Activated CD4-positive, alpha-beta T cell treated with anti-CD3 and anti-CD28 coated beads, Interleukin-2, amount 50 U/mL, for 16 hours (primary cell): ENCODE results near the gene NEURL1B.
A peak's percentile ranks its signal among the peaks of the same experiment; 100 is the strongest.

Experiments used
- DNase-seq: peaks from one replicate; pipeline ENCODE4 v3.0.0-alpha.2; 2020

NEURL1B gene

GRCh38 chr5:172683264-172683644, 42.2 kb downstream of the NEURL1B start:
- DNase-seq, result no peak

- peak; percentile 18 for DNase-seq
These were observed 42.8 kb downstream of the NEURL1B start for GRCh38 chr5:172683645-172684471.

GRCh38 chr5:172685091-172685490, 44.0 kb downstream of the NEURL1B start:
- DNase-seq, result no peak

- DNase-seq, result no peak
These were observed 45.0 kb downstream of the NEURL1B start for GRCh38 chr5:172686111-172686510.

- no peak for DNase-seq
These were observed 45.7 kb downstream of the NEURL1B start for GRCh38 chr5:172686539-172687390.

GRCh38 chr5:172687940-172688339, 46.9 kb downstream of the NEURL1B start:
- DNase-seq, result no peak

- DNase-seq, result peak; percentile 23
These were observed 47.5 kb downstream of the NEURL1B start for GRCh38 chr5:172688349-172689217.

- DNase-seq, result no peak
These were observed 48.1 kb downstream of the NEURL1B start for GRCh38 chr5:172689218-172689572.

- DNase-seq, result no peak
These were observed 48.7 kb downstream of the NEURL1B start for GRCh38 chr5:172689801-172690200.

- DNase-seq, result peak; percentile 78
These were observed 49.4 kb downstream of the NEURL1B start for GRCh38 chr5:172690258-172691075.

GRCh38 chr5:172691886-172692285, 50.8 kb downstream of the NEURL1B start:
- DNase-seq, result no peak

- DNase-seq, result no peak
These were observed 51.4 kb downstream of the NEURL1B start for GRCh38 chr5:172692451-172692850.

- no peak for DNase-seq
These were observed 51.9 kb downstream of the NEURL1B start for GRCh38 chr5:172692981-172693380.

GRCh38 chr5:172694061-172694460, 53.0 kb downstream of the NEURL1B start:
- DNase-seq, result no peak

- DNase-seq, result no peak
These were observed 53.5 kb downstream of the NEURL1B start for GRCh38 chr5:172694541-172694940.

- DNase-seq, result no peak
These were observed 54.4 kb downstream of the NEURL1B start for GRCh38 chr5:172695232-172696054.

- DNase-seq, result no peak
These were observed 55.2 kb downstream of the NEURL1B start for GRCh38 chr5:172696171-172696849.

GRCh38 chr5:172697123-172698121, 56.4 kb downstream of the NEURL1B start:
- DNase-seq, result peak; percentile 88

- no peak for DNase-seq
These were observed 58.4 kb downstream of the NEURL1B start for GRCh38 chr5:172699423-172699822.
